Measurements from ENCODE around the gene GTPBP3. TPM values are rescaled to one million over a fixed set of nuclear protein-coding genes. Genes with fewer than 3 reads are reported as not detected.

GTPBP3 gene
- total and polyA plus RNA-seq, 2 of the 13 experiments (the other 11 are each of a cell fraction or from before 2014, with no cell fraction given): 17.5 to 30.0 TPM

DNA sequence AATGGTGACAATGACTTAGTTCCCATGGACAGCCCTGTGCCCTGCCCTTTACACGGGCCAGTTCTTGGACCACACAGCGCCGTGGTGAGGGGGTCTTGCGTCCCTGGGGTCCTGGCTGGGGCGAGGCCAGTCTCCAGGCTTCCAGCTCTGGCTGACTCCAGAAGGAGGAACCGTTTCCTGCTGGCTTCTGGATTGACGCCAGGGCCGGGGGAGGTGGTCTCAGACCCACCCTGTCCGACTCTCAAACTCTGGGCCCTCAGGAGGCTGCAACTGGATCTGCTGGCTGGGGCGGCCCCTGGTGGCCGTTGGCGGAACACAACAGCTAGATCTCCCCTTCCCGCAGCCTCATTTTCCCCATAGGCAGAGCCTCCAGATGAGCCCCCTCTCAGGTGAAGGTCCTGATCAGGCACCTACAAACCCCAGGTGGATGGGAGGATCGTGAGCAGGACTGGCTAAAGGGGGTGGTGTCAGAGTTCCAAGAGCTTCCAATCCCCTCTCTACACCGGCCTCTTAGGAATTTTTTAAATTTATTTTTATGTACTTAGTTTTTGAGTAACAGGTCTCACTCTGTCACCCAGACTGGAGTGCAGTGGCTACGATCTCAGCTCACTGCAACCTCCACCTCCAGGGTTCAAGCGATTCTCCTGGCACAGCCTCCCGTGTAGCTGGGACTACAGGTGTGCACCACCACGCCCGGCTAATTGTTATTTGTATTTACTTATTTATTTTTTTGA lies 48.7 kb downstream of the GTPBP3 start (continued):
- TF ChIP-seq ZNF790 (CRISPR knock-in tag; IDR thresholded peaks at IDR 0.05; ENCODE audit: borderline replicate concordance): no peak
- TF ChIP-seq, protein P1, sequence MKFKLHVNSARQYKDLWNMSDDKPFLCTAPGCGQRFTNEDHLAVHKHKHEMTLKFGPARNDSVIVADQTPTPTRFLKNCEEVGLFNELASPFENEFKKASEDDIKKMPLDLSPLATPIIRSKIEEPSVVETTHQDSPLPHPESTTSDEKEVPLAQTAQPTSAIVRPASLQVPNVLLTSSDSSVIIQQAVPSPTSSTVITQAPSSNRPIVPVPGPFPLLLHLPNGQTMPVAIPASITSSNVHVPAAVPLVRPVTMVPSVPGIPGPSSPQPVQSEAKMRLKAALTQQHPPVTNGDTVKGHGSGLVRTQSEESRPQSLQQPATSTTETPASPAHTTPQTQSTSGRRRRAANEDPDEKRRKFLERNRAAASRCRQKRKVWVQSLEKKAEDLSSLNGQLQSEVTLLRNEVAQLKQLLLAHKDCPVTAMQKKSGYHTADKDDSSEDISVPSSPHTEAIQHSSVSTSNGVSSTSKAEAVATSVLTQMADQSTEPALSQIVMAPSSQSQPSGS (CRISPR knock-in tag; IDR thresholded peaks at IDR 0.05): no peak
- no peak for TF ChIP-seq ZNF207 (IDR thresholded peaks at IDR 0.05; ENCODE audit: borderline replicate concordance)
- TF ChIP-seq STAG1 (CRISPR knock-in tag; IDR thresholded peaks at IDR 0.05): peak; percentile 80
- TF ChIP-seq CREB1 (IDR thresholded peaks at IDR 0.05): no peak
- TF ChIP-seq CREB1 (CRISPR knock-in tag; IDR thresholded peaks at IDR 0.05): no peak
- TF ChIP-seq, protein P2, sequence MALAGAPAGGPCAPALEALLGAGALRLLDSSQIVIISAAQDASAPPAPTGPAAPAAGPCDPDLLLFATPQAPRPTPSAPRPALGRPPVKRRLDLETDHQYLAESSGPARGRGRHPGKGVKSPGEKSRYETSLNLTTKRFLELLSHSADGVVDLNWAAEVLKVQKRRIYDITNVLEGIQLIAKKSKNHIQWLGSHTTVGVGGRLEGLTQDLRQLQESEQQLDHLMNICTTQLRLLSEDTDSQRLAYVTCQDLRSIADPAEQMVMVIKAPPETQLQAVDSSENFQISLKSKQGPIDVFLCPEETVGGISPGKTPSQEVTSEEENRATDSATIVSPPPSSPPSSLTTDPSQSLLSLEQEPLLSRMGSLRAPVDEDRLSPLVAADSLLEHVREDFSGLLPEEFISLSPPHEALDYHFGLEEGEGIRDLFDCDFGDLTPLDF (CRISPR knock-in tag; IDR thresholded peaks at IDR 0.05): no peak
- TF ChIP-seq ZNF569 (CRISPR knock-in tag; IDR thresholded peaks at IDR 0.05; ENCODE audit: borderline replicate concordance): no peak
- TF ChIP-seq XRCC5 (optimal IDR thresholded peaks at IDR 0.05; ENCODE audit: low read length): peak; percentile 46
- TF ChIP-seq NAIF1 (CRISPR knock-in tag; IDR thresholded peaks at IDR 0.05; ENCODE audit: borderline replicate concordance): no peak
- no peak for TF ChIP-seq AGO2 (optimal IDR thresholded peaks at IDR 0.05; ENCODE audit: low read depth, low read length)
- no peak for TF ChIP-seq HOXA5 (CRISPR knock-in tag; IDR thresholded peaks at IDR 0.05)
- no peak for TF ChIP-seq ZNF251 (CRISPR knock-in tag; IDR thresholded peaks at IDR 0.05)
- TF ChIP-seq BRCA1 (CRISPR knock-in tag; IDR thresholded peaks at IDR 0.05): no peak
- TF ChIP-seq, protein P3, sequence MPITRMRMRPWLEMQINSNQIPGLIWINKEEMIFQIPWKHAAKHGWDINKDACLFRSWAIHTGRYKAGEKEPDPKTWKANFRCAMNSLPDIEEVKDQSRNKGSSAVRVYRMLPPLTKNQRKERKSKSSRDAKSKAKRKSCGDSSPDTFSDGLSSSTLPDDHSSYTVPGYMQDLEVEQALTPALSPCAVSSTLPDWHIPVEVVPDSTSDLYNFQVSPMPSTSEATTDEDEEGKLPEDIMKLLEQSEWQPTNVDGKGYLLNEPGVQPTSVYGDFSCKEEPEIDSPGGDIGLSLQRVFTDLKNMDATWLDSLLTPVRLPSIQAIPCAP (CRISPR knock-in tag; IDR thresholded peaks at IDR 0.05; ENCODE audit: low read depth): no peak
- TF ChIP-seq ZNF839 (CRISPR knock-in tag; IDR thresholded peaks at IDR 0.05; ENCODE audit: borderline replicate concordance): no peak
- TF ChIP-seq, protein P4, sequence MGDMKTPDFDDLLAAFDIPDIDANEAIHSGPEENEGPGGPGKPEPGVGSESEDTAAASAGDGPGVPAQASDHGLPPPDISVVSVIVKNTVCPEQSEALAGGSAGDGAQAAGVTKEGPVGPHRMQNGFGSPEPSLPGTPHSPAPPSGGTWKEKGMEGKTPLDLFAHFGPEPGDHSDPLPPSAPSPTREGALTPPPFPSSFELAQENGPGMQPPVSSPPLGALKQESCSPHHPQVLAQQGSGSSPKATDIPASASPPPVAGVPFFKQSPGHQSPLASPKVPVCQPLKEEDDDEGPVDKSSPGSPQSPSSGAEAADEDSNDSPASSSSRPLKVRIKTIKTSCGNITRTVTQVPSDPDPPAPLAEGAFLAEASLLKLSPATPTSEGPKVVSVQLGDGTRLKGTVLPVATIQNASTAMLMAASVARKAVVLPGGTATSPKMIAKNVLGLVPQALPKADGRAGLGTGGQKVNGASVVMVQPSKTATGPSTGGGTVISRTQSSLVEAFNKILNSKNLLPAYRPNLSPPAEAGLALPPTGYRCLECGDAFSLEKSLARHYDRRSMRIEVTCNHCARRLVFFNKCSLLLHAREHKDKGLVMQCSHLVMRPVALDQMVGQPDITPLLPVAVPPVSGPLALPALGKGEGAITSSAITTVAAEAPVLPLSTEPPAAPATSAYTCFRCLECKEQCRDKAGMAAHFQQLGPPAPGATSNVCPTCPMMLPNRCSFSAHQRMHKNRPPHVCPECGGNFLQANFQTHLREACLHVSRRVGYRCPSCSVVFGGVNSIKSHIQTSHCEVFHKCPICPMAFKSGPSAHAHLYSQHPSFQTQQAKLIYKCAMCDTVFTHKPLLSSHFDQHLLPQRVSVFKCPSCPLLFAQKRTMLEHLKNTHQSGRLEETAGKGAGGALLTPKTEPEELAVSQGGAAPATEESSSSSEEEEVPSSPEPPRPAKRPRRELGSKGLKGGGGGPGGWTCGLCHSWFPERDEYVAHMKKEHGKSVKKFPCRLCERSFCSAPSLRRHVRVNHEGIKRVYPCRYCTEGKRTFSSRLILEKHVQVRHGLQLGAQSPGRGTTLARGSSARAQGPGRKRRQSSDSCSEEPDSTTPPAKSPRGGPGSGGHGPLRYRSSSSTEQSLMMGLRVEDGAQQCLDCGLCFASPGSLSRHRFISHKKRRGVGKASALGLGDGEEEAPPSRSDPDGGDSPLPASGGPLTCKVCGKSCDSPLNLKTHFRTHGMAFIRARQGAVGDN (CRISPR knock-in tag; IDR thresholded peaks at IDR 0.05): peak; percentile 31; the same call in 1 of the 2 replicates
- no peak for TF ChIP-seq SOX6 (IDR thresholded peaks at IDR 0.05)
- TF ChIP-seq SOX6 (CRISPR knock-in tag; IDR thresholded peaks at IDR 0.05): no peak
- TF ChIP-seq RAD21 (CRISPR knock-in tag; IDR thresholded peaks at IDR 0.05): peak; percentile 69
- TF ChIP-seq PHF5A (CRISPR knock-in tag; IDR thresholded peaks at IDR 0.05; ENCODE audit: low read depth, unreplicated experiment): no peak
- TF ChIP-seq SMARCC2 (IDR thresholded peaks at IDR 0.05): no peak
- TF ChIP-seq DMAP1 (CRISPR knock-in tag; IDR thresholded peaks at IDR 0.05): no peak
- no peak for TF ChIP-seq TOPORS (CRISPR knock-in tag; IDR thresholded peaks at IDR 0.05)
- TF ChIP-seq ZNF468 (CRISPR knock-in tag; IDR thresholded peaks at IDR 0.05): no peak
